Ascending aorta (tissue), 2 donors: Measurements from ENCODE around the gene CHIA. TPM values are rescaled to one million over a fixed set of nuclear protein-coding genes. Genes with fewer than 3 reads are reported as not detected.

Source experiments
- DNase-seq, 2 donors: peaks; one replicate each; pipeline ENCODE4 v3.0.0-alpha.2; 2019; ENCODE audit warnings: low spot score in 2 of 2
- H3K27ac ChIP-seq, 2 donors: fragments of 200-600 bp; sonication (generic); one replicate each; pipeline ENCODE4 v1.5.1; 2016 to 2017; ENCODE audit warnings: mild to moderate bottlenecking in 1 of 2
- H3K27me3 ChIP-seq: fragments of 200-600 bp; sonication (generic); one replicate; pipeline ENCODE4 v1.5.1; 2017
- H3K36me3 ChIP-seq, 2 donors: fragments of 200-600 bp; sonication (generic); one replicate each; pipeline ENCODE4 v1.5.1; 2016
- H3K4me1 ChIP-seq, 2 donors: fragments of 200-600 bp; sonication (generic); one replicate each; pipeline ENCODE4 v1.5.1; 2016 to 2017; ENCODE audit warnings: mild to moderate bottlenecking in 1 of 2
- H3K4me3 ChIP-seq, 2 donors: fragments of 200-600 bp; sonication (generic); one replicate each; pipeline ENCODE4 v1.5.1; 2016 to 2017; ENCODE audit warnings: mild to moderate bottlenecking in 1 of 2
- H3K9me3 ChIP-seq, 2 donors: fragments of 200-600 bp; sonication (generic); one replicate each; pipeline ENCODE4 v1.5.1; 2016
- CTCF ChIP-seq, 3 experiments: fragments of 200-600 bp in 2 of 3; fragments of 450-650 bp in 1 of 3; sonication (generic) in 2 of 3; IDR thresholded peaks; one replicate each; pipeline ENCODE4 v1.5.1; 2016 to 2019; ENCODE audit warnings: antibody characterized with exemption in 3 of 3, mild to moderate bottlenecking in 1 of 3, moderate library complexity in 1 of 3
- intact Hi-C: fragments of 100-400 bp; cut with DNase I; formaldehyde crosslinking; loops from one replicate; pipeline ENCODE4 v1.15.1; 2023
- total RNA-seq: library from RNA; depleted of rRNA; stranded (reverse); fragments of >200 nt; gene quantifications from one replicate; pipeline ENCODE4 v1.1.0, GENCODE V29; 2016

CHIA gene
- total RNA-seq, 1 donor from 2014 or later = not detected

- Histone ChIP-seq H3K27ac (no peak overlapping the region), H3K27me3 (no peaks in the 10 kb centered on the region), H3K36me3 (no peaks in the 10 kb centered on the region), H3K4me3 (no peak overlapping the region), H3K9me3 (no peaks in the 10 kb centered on the region), H3K4me1 (no peaks in the 10 kb centered on the region)
- DNase-seq = no peak
- intact Hi-C loops = no loop called here
- TF ChIP-seq CTCF (IDR thresholded peaks at IDR 0.05) = no peak
Observed at GRCh38 chr1:111251570-111251969, 39.1 kb upstream of the CHIA start.

GRCh38 chr1:111252786-111253185 lies 37.9 kb upstream of the CHIA start:
- Histone ChIP-seq H3K36me3 (no peaks in the 10 kb centered on the region), H3K4me3 (no peak overlapping the region), H3K4me1 (no peaks in the 10 kb centered on the region), H3K27ac (no peak overlapping the region), H3K9me3 (no peaks in the 10 kb centered on the region), H3K27me3 (no peaks in the 10 kb centered on the region)
- TF ChIP-seq CTCF (IDR thresholded peaks at IDR 0.05) = no peak
- intact Hi-C loops = no loop called here
- DNase-seq = no peak

- no peak overlapping the region for H3K4me3 ChIP-seq
- H3K27ac ChIP-seq = no peak overlapping the region
- intact Hi-C loops = no loop called here
- TF ChIP-seq CTCF (IDR thresholded peaks at IDR 0.05) = no peak
- H3K36me3 ChIP-seq = no peaks in the 10 kb centered on the region
- no peaks in the 10 kb centered on the region for H3K4me1 ChIP-seq
- no peaks in the 10 kb centered on the region for H3K9me3 ChIP-seq
- no peak for DNase-seq
- H3K27me3 ChIP-seq = no peaks in the 10 kb centered on the region
Observed at GRCh38 chr1:111253876-111254275, 36.8 kb upstream of the CHIA start.

GRCh38 chr1:111256988-111257658 lies 33.5 kb upstream of the CHIA start:
- Histone ChIP-seq H3K4me3 (no peak overlapping the region), H3K36me3 (no peaks in the 10 kb centered on the region), H3K27me3 (no peaks in the 10 kb centered on the region), H3K27ac (no peak overlapping the region), H3K9me3 (no peaks in the 10 kb centered on the region), H3K4me1 (no peaks in the 10 kb centered on the region)
- TF ChIP-seq CTCF (IDR thresholded peaks at IDR 0.05) = no peak
- no peak for DNase-seq
- intact Hi-C loops = no loop called here

- intact Hi-C loops = no loop called here
- no peak overlapping the region for H3K4me3 ChIP-seq
- H3K27me3 ChIP-seq = no peaks in the 10 kb centered on the region
- TF ChIP-seq CTCF (IDR thresholded peaks at IDR 0.05) = no peak
- no peaks in the 10 kb centered on the region for H3K4me1 ChIP-seq
- H3K36me3 ChIP-seq = no peaks in the 10 kb centered on the region
- H3K27ac ChIP-seq = no peak overlapping the region
- no peaks in the 10 kb centered on the region for H3K9me3 ChIP-seq
- DNase-seq = no peak
Observed at GRCh38 chr1:111267801-111268508, 22.7 kb upstream of the CHIA start.
